Left ventricle myocardium inferior (tissue), 1 donor: ENCODE data around the gene SIDT2. TPM values are rescaled to one million over a fixed set of nuclear protein-coding genes. Genes with fewer than 3 reads are reported as not detected.
A peak's percentile ranks its signal among the peaks of the same experiment; 100 is the strongest.

Experiments
- DNase-seq: peaks from one replicate; pipeline ENCODE4 v3.0.0-alpha.2; 2020
- H3K27ac ChIP-seq: fragments of 200-600 bp; replicated peaks from 2 replicates; pipeline ENCODE4 v1.8.0; 2021
- H3K27me3 ChIP-seq: fragments of 200-600 bp; 2 replicates; pipeline ENCODE4 v1.8.0; 2021; ENCODE audit warnings: low read depth
- H3K36me3 ChIP-seq: fragments of 200-600 bp; 2 replicates; pipeline ENCODE4 v1.8.0; 2021
- H3K4me1 ChIP-seq: fragments of 200-600 bp; 2 replicates; pipeline ENCODE4 v1.8.0; 2021
- H3K4me3 ChIP-seq: fragments of 200-600 bp; 2 replicates; pipeline ENCODE4 v1.8.0; 2021; ENCODE audit warnings: mild to moderate bottlenecking, moderate library complexity
- H3K9me3 ChIP-seq: fragments of 200-600 bp; replicated peaks from 2 replicates; pipeline ENCODE4 v1.8.0; 2021
- intact Hi-C: fragments of 100-400 bp; cut with micrococcal nuclease; formaldehyde crosslinking; loops from one replicate; pipeline ENCODE4 v1.11.0; 2022
- total RNA-seq: library from RNA; stranded (reverse); fragmentation: NEBNext Ultra II Directional; extraction: Animal tissue kit (Norgen Biotek cat#: 25700); gene quantifications from one replicate; pipeline ENCODE4 v1.2.1, GENCODE V29; 2021
- TF ChIP-seq, protein P1 (sequence below): fragments of 200-600 bp; IDR thresholded peaks from 2 replicates; pipeline ENCODE4 v1.8.0; 2021; ENCODE audit warnings: antibody characterized with exemption, mild to moderate bottlenecking, borderline replicate concordance
- donor health status: DM: no; HTN: yes; CAD: no; lungs with severe emphysema.

The SIDT2 gene
- total RNA-seq, 1 donor from 2014 or later: 23.5 TPM

GRCh38 chr11:117169736-117170135 lies 8.8 kb upstream of the SIDT2 start:
- Histone ChIP-seq H3K36me3 (peaks cover 59% of the 10 kb centered on the region), H3K9me3 (no peaks in the 10 kb centered on the region), H3K27me3 (no peaks in the 10 kb centered on the region), H3K4me1 (peaks cover 30% of the 10 kb centered on the region), H3K27ac (no peak overlapping the region), H3K4me3 (no peak overlapping the region)
- intact Hi-C loops: no loop called here
- DNase-seq: no peak
- TF ChIP-seq, protein P1, sequence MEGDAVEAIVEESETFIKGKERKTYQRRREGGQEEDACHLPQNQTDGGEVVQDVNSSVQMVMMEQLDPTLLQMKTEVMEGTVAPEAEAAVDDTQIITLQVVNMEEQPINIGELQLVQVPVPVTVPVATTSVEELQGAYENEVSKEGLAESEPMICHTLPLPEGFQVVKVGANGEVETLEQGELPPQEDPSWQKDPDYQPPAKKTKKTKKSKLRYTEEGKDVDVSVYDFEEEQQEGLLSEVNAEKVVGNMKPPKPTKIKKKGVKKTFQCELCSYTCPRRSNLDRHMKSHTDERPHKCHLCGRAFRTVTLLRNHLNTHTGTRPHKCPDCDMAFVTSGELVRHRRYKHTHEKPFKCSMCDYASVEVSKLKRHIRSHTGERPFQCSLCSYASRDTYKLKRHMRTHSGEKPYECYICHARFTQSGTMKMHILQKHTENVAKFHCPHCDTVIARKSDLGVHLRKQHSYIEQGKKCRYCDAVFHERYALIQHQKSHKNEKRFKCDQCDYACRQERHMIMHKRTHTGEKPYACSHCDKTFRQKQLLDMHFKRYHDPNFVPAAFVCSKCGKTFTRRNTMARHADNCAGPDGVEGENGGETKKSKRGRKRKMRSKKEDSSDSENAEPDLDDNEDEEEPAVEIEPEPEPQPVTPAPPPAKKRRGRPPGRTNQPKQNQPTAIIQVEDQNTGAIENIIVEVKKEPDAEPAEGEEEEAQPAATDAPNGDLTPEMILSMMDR: no peak

DNA sequence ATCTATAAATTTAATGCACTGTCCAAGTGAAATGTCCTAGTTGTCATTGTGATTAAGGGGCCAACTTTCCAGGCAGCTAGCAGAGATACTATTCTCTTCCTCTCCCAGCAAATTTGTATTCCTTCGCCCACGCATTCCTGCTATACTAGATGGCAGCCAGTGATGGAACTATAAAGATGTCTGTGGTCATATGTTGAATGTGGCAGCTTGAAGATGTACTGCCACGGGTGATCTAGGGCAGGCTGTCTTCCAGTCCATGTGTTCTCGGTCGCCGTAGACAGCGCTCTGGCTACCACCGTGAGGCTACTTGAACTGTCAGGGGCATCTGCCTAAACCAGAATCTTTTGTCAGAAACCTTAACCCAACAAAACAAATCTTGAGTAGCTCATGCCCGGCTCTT lies 8.3 kb upstream of the SIDT2 start:
- Histone ChIP-seq H3K4me3 (no peak overlapping the region), H3K27ac (no peak overlapping the region), H3K4me1 (peaks cover 30% of the 10 kb centered on the region), H3K36me3 (peaks cover 55% of the 10 kb centered on the region), H3K9me3 (no peaks in the 10 kb centered on the region), H3K27me3 (no peaks in the 10 kb centered on the region)
- no peak for DNase-seq
- TF ChIP-seq, protein P1: no peak
- intact Hi-C loops: no loop called here

GRCh38 chr11:117171007-117171403 lies 7.5 kb upstream of the SIDT2 start:
- TF ChIP-seq, protein P1: no peak
- H3K4me1 ChIP-seq: peaks cover 30% of the 10 kb centered on the region
- DNase-seq: no peak
- peak overlapping the region; percentile 47 for H3K27ac ChIP-seq
- peaks cover 47% of the 10 kb centered on the region for H3K36me3 ChIP-seq
- H3K27me3 ChIP-seq: no peaks in the 10 kb centered on the region
- intact Hi-C loops: no loop called here
- no peak overlapping the region for H3K4me3 ChIP-seq
- H3K9me3 ChIP-seq: no peaks in the 10 kb centered on the region

DNA sequence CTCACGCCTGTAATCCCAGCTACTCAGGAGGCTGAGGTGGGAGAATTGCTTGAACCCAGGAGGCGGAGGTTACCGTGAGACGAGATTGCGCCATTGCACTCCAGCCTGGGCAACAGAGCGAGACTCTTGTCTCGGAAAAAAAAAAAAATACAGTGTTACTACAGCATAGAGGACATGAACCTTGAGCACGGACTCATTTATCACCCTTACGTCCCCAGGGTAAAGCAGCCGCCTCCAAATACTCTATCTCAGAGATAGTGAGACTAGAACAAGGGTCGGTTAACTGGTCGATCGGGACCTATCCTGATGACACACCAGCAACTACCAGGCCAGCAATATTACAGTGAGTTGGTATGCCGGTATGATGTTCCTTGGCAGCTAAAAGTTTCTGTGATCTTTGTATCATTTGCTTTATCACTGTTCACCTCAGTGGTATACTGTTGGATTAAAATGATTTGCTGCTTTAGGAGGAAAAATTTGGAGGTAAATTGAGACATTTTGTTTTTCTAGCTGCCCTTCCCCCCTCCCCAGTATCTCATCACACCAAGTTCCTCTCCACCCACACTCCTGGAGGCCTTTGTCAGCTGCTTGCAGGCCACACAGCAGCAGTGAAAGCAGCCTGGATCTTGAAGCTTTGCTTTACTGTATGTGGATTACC lies 7.0 kb upstream of the SIDT2 start:
- Histone ChIP-seq H3K27ac (peak overlapping the region; percentile 47), H3K9me3 (no peaks in the 10 kb centered on the region), H3K36me3 (peaks cover 41% of the 10 kb centered on the region), H3K27me3 (no peaks in the 10 kb centered on the region), H3K4me1 (peaks cover 30% of the 10 kb centered on the region), H3K4me3 (no peak overlapping the region)
- TF ChIP-seq, protein P1: no peak
- DNase-seq: no peak
- intact Hi-C loops: no loop called here

- Histone ChIP-seq H3K27me3 (no peaks in the 10 kb centered on the region), H3K36me3 (peaks cover 28% of the 10 kb centered on the region), H3K27ac (peak overlapping the region; percentile 50), H3K4me3 (no peak overlapping the region), H3K4me1 (peaks cover 35% of the 10 kb centered on the region), H3K9me3 (no peaks in the 10 kb centered on the region)
- TF ChIP-seq, protein P1: no peak
- no peak for DNase-seq
- intact Hi-C loops: no loop called here
Measured at GRCh38 chr11:117172724-117173421, 5.7 kb upstream of the SIDT2 start.
